ENCODE measurements around the gene SIPA1L3.

- no peak for TF ChIP-seq CTCF (IDR thresholded peaks at IDR 0.05)
- no peak for TF ChIP-seq TCF7L2 (IDR thresholded peaks at IDR 0.05; ENCODE audit: low read depth, low read length)
Observed at GRCh38 chr19:37947778-37948177, 40.8 kb downstream of the SIPA1L3 start.

Data from Panc1 (cell line).